HG02938 (cell line): Measurements from ENCODE around the gene DAB2.
"Not testable (repeated sequence)": the region's sequence is repeated elsewhere in the genome, so short reads cannot be mapped to it uniquely, and the experiment has no call there.

ENCODE experiments used
- ATAC-seq: cut with Tn5 transposase; IDR thresholded peaks from one replicate; pipeline ENCODE4 v1.9.1; 2021; ENCODE audit warnings: mild to moderate bottlenecking, moderate library complexity; ENCODE audit not compliant: unreplicated experiment

Gene DAB2

GRCh38 chr5:39352951-39353350, 71.8 kb downstream of the DAB2 start:
- no peak for ATAC-seq

DNA sequence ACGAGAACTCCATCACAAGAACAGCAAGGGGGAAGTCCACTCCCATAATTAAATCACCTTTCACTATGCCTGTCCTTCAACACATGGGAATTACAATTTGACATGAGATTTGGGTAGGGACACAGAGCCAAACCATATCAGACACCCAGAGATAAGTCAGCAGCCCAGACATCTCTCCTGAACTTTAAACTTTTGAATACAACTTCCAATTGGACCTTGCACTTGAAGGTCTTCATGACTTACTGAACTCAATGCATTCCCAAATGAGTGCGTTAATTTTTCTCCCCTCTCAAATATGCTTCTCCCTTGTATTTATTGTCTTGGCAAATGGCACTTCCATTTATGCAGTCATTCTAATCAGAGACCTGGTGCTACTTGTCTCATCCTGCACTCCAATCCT, 72.6 kb downstream of the DAB2 start:
- ATAC-seq: no peak

GRCh38 chr5:39349484-39349883, 75.3 kb downstream of the DAB2 start:
- no peak for ATAC-seq

DNA sequence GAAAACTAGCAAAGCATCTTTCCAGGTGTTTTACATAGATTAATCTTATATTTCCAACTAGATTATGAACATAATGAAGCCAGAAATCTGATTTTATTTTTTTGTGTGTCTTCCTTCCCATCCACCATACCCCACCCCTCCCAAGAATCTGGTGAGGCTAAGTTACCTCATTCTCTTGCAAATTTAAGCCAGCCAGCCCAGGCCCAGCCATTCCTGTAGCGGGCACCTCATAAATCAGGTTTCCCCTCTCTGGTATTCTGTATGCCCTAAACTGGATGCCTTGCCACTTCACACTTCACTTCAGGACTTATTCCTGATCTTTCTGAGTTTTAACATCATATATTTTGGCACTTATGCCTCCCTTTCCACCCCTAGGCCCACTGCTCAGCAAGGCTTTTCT, 82.3 kb downstream of the DAB2 start:
- ATAC-seq: no peak

- ATAC-seq: no peak
Measured at GRCh38 chr5:39341896-39342295, 82.9 kb downstream of the DAB2 start.

- ATAC-seq: no peak
Measured at GRCh38 chr5:39340506-39340905, 84.3 kb downstream of the DAB2 start.

DNA sequence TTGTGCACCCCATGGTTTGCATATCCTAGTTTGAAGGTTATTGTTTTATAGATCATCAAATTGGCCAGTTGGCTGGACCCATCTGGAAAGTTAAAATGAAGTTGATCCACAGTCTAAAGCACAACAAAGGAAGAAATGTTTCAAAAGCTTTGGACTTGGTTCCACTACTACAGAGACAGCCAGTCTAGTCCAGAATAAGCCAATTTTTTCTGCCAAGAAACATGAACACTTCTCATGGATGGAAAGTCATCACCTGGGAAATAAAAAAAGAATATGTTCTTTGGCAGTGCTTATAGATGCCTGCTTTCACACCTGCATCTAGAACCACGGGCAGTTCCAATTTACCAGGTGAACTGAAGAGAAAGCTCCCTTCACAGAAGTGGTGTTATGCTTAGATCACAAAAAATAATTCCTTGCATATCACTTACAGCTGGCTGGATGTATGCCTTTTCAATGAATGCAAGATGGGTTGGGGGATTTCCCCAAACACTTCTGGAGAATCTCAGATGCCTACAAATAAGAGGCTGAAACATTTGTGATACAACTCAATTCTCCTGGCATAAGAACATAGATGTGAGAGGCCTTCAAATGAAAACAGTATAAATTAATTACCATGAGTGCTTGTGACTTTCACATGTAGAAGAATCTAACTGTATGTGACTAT, 87.4 kb downstream of the DAB2 start:
- no peak for ATAC-seq

DNA sequence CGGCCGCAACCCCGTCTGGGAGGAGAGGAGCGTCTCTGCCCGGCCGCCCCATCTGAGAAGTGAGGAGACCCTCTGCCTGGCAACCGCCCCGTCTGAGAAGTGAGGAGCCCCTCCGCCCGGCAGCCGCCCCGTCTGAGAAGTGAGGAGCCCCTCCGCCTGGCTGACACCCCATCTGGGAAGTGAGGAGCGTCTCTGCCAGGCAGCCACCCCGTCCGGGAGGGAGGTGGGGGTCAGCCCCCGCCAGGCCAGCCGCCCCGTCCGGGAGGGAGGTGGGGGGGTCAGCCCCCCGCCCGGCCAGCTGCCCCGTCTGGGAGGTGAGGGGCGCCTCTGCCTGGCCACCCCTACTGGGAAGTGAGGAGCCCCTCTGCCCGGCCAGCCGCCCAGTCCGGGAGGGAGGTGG, 90.5 kb downstream of the DAB2 start:
- not testable (repeated sequence) for ATAC-seq

GRCh38 chr5:39333104-39333503, 91.7 kb downstream of the DAB2 start:
- ATAC-seq: no peak

DNA sequence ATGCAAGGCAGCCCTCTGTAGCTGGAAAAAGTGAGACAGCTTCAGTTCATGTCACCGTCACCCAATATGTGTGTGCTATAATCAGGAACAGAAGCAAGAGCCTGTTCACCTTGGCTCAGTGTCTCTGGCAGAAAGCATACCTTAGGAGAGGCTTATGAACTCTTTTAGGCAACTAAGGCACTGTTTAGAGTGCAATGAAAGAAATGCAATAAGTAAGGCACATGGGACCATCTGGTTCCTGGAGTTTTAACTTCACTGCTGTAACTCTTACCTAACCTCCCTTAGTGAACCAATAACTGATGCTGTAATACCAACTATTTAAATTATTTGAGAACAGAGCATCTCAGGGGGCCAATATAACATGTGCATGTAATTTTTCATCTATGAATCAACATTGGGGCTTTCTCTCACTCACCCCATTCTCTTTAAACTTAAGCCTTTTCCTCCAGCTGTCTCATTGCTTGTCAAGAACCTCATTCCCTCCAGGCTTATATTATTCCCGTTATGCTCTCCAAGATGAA, 92.9 kb downstream of the DAB2 start:
- no peak for ATAC-seq

- ATAC-seq: no peak
Measured at GRCh38 chr5:39328731-39329130, 96.0 kb downstream of the DAB2 start.

- ATAC-seq: no peak
Measured at GRCh38 chr5:39323542-39323941, 101.2 kb downstream of the DAB2 start.
